ENCODE measurements around the gene MMP14. TPM values are rescaled to one million over a fixed set of nuclear protein-coding genes. Genes with fewer than 3 reads are reported as not detected.

Gene MMP14
- total RNA-seq, 2 donors from 2014 or later, result 59.1 to 82.8 TPM

GRCh38 chr14:22794551-22794951, 41.8 kb upstream of the MMP14 start:
- DNase-seq, result no peak
- H3K27ac ChIP-seq, result no peak overlapping the region

GRCh38 chr14:22796087-22796707, 40.2 kb upstream of the MMP14 start:
- intact Hi-C loops (cut with DNase I), result no loop called here
- H3K27ac ChIP-seq, result no peak overlapping the region

More at GRCh38 chr14:22794551-22794951, 41.8 kb upstream of the MMP14 start:
- Histone ChIP-seq H3K36me3 (no peaks in the 10 kb centered on the region), H3K27me3 (no peaks in the 10 kb centered on the region), H3K9me3 (no peaks in the 10 kb centered on the region), H3K4me1 (no peaks in the 10 kb centered on the region), H3K4me3 (no peak overlapping the region), H3K9ac (ENCODE audit: low read depth in 2 of 2, low read length in 2 of 2) (no peak overlapping the region)
- TF ChIP-seq CTCF (IDR thresholded peaks at IDR 0.05), result no peak
- intact Hi-C loops (cut with DNase I), result no loop called here

GRCh38 chr14:22797017-22797917, 39.1 kb upstream of the MMP14 start:
- H3K9me3 ChIP-seq, result no peaks in the 10 kb centered on the region
- no peaks in the 10 kb centered on the region for H3K36me3 ChIP-seq
- H3K27me3 ChIP-seq, result no peaks in the 10 kb centered on the region
- H3K27ac ChIP-seq, result no peak overlapping the region
- DNase-seq, result no peak
- no peaks in the 10 kb centered on the region for H3K4me1 ChIP-seq
- intact Hi-C loops (cut with DNase I), result no loop called here
- H3K9ac ChIP-seq (ENCODE audit: low read depth in 2 of 2, low read length in 2 of 2), result no peak overlapping the region
- TF ChIP-seq CTCF (IDR thresholded peaks at IDR 0.05), result no peak
- H3K4me3 ChIP-seq, result no peak overlapping the region

More at GRCh38 chr14:22796087-22796707, 40.2 kb upstream of the MMP14 start:
- no peak for DNase-seq
- no peak for TF ChIP-seq CTCF (IDR thresholded peaks at IDR 0.05)
- H3K4me1 ChIP-seq, result no peaks in the 10 kb centered on the region
- H3K9me3 ChIP-seq, result no peaks in the 10 kb centered on the region
- no peaks in the 10 kb centered on the region for H3K36me3 ChIP-seq
- H3K4me3 ChIP-seq, result no peak overlapping the region
- H3K27me3 ChIP-seq, result no peaks in the 10 kb centered on the region
- no peak overlapping the region for H3K9ac ChIP-seq (ENCODE audit: low read depth in 2 of 2, low read length in 2 of 2)

- no peak for DNase-seq
- no peaks in the 10 kb centered on the region for H3K36me3 ChIP-seq
- intact Hi-C loops (cut with DNase I), result no loop called here
- H3K9ac ChIP-seq (ENCODE audit: low read depth in 2 of 2, low read length in 2 of 2), result no peak overlapping the region
- no peaks in the 10 kb centered on the region for H3K9me3 ChIP-seq
- no peak for TF ChIP-seq CTCF (IDR thresholded peaks at IDR 0.05)
- no peak overlapping the region for H3K27ac ChIP-seq
- no peaks in the 10 kb centered on the region for H3K27me3 ChIP-seq
- H3K4me3 ChIP-seq, result no peak overlapping the region
- H3K4me1 ChIP-seq, result no peaks in the 10 kb centered on the region
These were observed 37.9 kb upstream of the MMP14 start for GRCh38 chr14:22798528-22798927.

- no peak overlapping the region for H3K9ac ChIP-seq (ENCODE audit: low read depth in 2 of 2, low read length in 2 of 2)
- no peaks in the 10 kb centered on the region for H3K27me3 ChIP-seq
- H3K27ac ChIP-seq, result no peak overlapping the region
- intact Hi-C loops (cut with DNase I), result no loop called here
- TF ChIP-seq CTCF (IDR thresholded peaks at IDR 0.05), result no peak
- no peaks in the 10 kb centered on the region for H3K4me1 ChIP-seq
- no peak for DNase-seq
- H3K4me3 ChIP-seq, result no peak overlapping the region
- no peaks in the 10 kb centered on the region for H3K9me3 ChIP-seq
- H3K36me3 ChIP-seq, result no peaks in the 10 kb centered on the region
These were observed 36.0 kb upstream of the MMP14 start for GRCh38 chr14:22800346-22800745.

Measured in colonic mucosa (tissue), 4 donors.